ENCODE measurements around the gene FBXO42.
A peak's percentile ranks its signal among the peaks of the same experiment; 100 is the strongest.

The FBXO42 gene

GRCh38 chr1:16380868-16381267 lies 28.6 kb upstream of the FBXO42 start:
- no peak overlapping the region for H3K4me3 ChIP-seq (replicated peaks; ENCODE audit: low read depth, low read length)
- DNase-seq (ENCODE audit: extremely low read depth, low read depth) = no peak
- TF ChIP-seq, protein P1, sequence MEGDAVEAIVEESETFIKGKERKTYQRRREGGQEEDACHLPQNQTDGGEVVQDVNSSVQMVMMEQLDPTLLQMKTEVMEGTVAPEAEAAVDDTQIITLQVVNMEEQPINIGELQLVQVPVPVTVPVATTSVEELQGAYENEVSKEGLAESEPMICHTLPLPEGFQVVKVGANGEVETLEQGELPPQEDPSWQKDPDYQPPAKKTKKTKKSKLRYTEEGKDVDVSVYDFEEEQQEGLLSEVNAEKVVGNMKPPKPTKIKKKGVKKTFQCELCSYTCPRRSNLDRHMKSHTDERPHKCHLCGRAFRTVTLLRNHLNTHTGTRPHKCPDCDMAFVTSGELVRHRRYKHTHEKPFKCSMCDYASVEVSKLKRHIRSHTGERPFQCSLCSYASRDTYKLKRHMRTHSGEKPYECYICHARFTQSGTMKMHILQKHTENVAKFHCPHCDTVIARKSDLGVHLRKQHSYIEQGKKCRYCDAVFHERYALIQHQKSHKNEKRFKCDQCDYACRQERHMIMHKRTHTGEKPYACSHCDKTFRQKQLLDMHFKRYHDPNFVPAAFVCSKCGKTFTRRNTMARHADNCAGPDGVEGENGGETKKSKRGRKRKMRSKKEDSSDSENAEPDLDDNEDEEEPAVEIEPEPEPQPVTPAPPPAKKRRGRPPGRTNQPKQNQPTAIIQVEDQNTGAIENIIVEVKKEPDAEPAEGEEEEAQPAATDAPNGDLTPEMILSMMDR (IDR thresholded peaks at IDR 0.05; ENCODE audit: low read depth, low read length, missing control alignments) = no peak

DNA sequence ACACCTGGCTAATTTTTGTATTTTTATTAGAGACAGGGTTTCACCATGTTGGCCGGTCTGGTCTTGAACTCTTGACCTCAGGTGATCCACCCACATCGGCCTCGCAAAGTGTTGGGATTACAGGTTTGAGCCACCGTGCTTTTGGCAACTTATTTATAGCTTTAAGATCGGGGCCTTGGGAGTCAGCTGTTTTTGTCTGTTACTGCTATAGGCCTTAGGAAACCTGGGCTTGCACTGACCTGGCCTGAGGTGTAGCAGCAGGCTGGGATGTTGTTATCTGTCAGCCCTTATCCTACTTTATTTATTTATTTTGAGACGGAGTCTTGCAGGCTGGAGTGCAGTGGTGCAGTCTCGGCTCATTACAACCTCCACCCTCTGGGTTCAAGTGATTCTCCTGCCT lies 26.2 kb upstream of the FBXO42 start:
- no peak overlapping the region for H3K4me3 ChIP-seq (replicated peaks; ENCODE audit: low read depth, low read length)
- no peak for DNase-seq (ENCODE audit: extremely low read depth, low read depth)
- TF ChIP-seq, protein P1 (IDR thresholded peaks at IDR 0.05; ENCODE audit: low read depth, low read length, missing control alignments) = no peak

- no peak for DNase-seq (ENCODE audit: extremely low read depth, low read depth)
- H3K4me3 ChIP-seq (replicated peaks; ENCODE audit: low read depth, low read length) = no peak overlapping the region
- TF ChIP-seq, protein P1 (IDR thresholded peaks at IDR 0.05; ENCODE audit: low read depth, low read length, missing control alignments) = no peak
These were observed 24.7 kb upstream of the FBXO42 start for GRCh38 chr1:16376971-16377370.

DNA sequence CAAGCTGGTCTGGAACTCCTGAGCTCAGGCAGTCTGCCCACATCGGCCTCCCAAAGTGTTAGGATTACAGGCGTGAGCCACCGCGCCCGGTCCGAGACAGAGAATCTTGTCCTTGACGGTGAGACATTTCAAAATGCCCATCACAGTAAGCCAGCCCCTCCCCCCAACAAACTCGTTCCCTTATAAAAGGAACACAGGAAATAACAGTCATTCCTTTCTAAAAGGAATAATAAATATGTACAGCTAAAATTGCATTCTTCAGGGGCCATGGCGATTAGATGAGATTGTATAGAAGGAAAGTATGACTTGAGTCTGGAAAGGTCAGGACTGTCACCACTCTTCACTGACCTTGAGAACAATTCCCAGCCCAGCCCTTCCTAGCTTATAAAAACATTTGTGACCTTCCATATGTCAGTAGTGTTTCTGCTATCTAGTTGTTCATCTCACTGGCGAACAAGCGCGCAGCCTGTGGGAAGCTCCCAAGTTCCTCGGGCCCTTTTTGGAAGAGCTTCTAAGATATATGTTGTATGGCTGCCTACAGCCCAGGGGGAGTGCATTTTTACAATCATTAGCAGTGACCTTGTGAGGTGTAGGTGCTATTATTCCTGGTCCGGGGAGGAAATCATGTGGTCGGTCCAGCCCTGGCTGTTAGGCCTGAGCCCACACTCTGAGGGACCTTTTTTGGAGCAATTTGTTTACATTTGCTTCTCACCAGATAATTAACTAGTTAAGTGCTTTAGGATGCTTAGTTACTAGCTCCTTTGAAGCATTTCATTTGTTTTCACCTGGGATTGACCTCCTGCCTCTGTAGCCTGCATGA lies 23.5 kb upstream of the FBXO42 start:
- peak; percentile 25 for DNase-seq (ENCODE audit: extremely low read depth, low read depth)
- TF ChIP-seq, protein P1 (IDR thresholded peaks at IDR 0.05; ENCODE audit: low read depth, low read length, missing control alignments) = no peak
- no peak overlapping the region for H3K4me3 ChIP-seq (replicated peaks; ENCODE audit: low read depth, low read length)

DNA sequence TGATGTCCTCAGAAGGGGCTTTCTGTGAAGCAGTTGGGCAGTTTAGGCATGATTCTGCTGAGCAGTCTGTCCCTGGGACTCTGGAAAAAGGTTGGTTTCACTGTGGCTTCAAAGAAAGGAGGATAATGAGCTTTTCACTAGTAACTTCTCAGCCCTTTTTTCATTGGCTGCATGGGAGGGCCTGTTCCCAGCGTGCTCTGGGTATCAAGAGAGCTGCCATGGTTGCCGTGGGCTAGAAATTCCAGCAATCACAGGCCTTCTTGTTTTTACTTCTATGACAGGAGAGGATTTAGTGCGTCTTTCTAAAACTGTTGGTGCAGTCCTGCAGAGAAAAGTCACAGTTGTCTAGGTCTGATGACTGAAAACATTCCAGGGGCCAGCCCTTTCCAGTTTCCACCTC lies 22.0 kb upstream of the FBXO42 start:
- no peak for DNase-seq (ENCODE audit: extremely low read depth, low read depth)
- TF ChIP-seq, protein P1 (IDR thresholded peaks at IDR 0.05; ENCODE audit: low read depth, low read length, missing control alignments) = no peak

GRCh38 chr1:16372535-16373285 lies 20.4 kb upstream of the FBXO42 start:
- DNase-seq (ENCODE audit: extremely low read depth, low read depth) = no peak
- TF ChIP-seq, protein P1 (IDR thresholded peaks at IDR 0.05; ENCODE audit: low read depth, low read length, missing control alignments) = no peak
- no peak overlapping the region for H3K4me3 ChIP-seq (replicated peaks; ENCODE audit: low read depth, low read length)

More for the DNA sequence above, 22.0 kb upstream of the FBXO42 start:
- no peak overlapping the region for H3K4me3 ChIP-seq (replicated peaks; ENCODE audit: low read depth, low read length)

All from HFF-Myc (cell line).